Activated CD4-positive, alpha-beta T cell treated with anti-CD3 and anti-CD28 coated beads, Interleukin-10, Interleukin-2, amounts not matched to agents 100 ng/mL and 50 ng/mL, durations not matched to agents 16 hours and 8 hours (primary cell): ENCODE data around the gene TBC1D7.

ENCODE experiments used
- DNase-seq: peaks from one replicate; pipeline ENCODE4 v3.0.0-alpha.2; 2020

The TBC1D7 gene

GRCh38 chr6:13328076-13328874 is at the start of gene TBC1D7:
Gene TBC1D7, minus strand, starts transcription at chr6:13328537. Its CDS starts 1,639 bp downstream, at chr6:13326898.
- peak; percentile 97 for DNase-seq

- no peak for DNase-seq
These were observed 48.9 kb upstream of the TBC1D7 start for GRCh38 chr6:13377054-13377758.

- peak; percentile 80 for DNase-seq
These were observed 47.1 kb upstream of the TBC1D7 start for GRCh38 chr6:13375360-13375878.

- no peak for DNase-seq
These were observed 45.6 kb upstream of the TBC1D7 start for GRCh38 chr6:13373919-13374318.

- no peak for DNase-seq
These were observed 45.1 kb upstream of the TBC1D7 start for GRCh38 chr6:13373488-13373886.

- no peak for DNase-seq
These were observed 44.6 kb upstream of the TBC1D7 start for GRCh38 chr6:13372688-13373487.

GRCh38 chr6:13372076-13372475 is 43.7 kb upstream of the TBC1D7 start:
- no peak for DNase-seq

GRCh38 chr6:13371421-13372072 is 43.2 kb upstream of the TBC1D7 start:
- DNase-seq, result no peak

GRCh38 chr6:13370623-13371022 is 42.3 kb upstream of the TBC1D7 start:
- DNase-seq, result no peak

GRCh38 chr6:13369591-13369990 is 41.3 kb upstream of the TBC1D7 start:
- no peak for DNase-seq

- DNase-seq, result no peak
These were observed 40.4 kb upstream of the TBC1D7 start for GRCh38 chr6:13368731-13369115.

GRCh38 chr6:13368079-13368730 is 39.9 kb upstream of the TBC1D7 start:
- DNase-seq, result no peak

GRCh38 chr6:13367396-13367795 is 39.1 kb upstream of the TBC1D7 start:
- DNase-seq, result no peak

GRCh38 chr6:13365320-13365719 is 37.0 kb upstream of the TBC1D7 start:
- no peak for DNase-seq

- no peak for DNase-seq
These were observed 36.5 kb upstream of the TBC1D7 start for GRCh38 chr6:13364842-13365241.

GRCh38 chr6:13362412-13362811 is 34.1 kb upstream of the TBC1D7 start:
- DNase-seq, result no peak

- no peak for DNase-seq
These were observed 32.6 kb upstream of the TBC1D7 start for GRCh38 chr6:13360671-13361540.

- no peak for DNase-seq
These were observed 30.9 kb upstream of the TBC1D7 start for GRCh38 chr6:13359287-13359686.

GRCh38 chr6:13358511-13358910 is 30.2 kb upstream of the TBC1D7 start:
- DNase-seq, result no peak

- DNase-seq, result no peak
These were observed 29.3 kb upstream of the TBC1D7 start for GRCh38 chr6:13357551-13358075.
